ENCODE results near the gene APBB1IP. TPM values are rescaled to one million over a fixed set of nuclear protein-coding genes. Genes with fewer than 3 reads are reported as not detected.
A peak's percentile ranks its signal among the peaks of the same experiment; 100 is the strongest.
"Not testable (repeated sequence)": the region's sequence is repeated elsewhere in the genome, so short reads cannot be mapped to it uniquely, and the experiment has no call there.

Gene APBB1IP
- polyA plus RNA-seq, 2 of the 4 experiments (the other 2 are of a cell fraction): 0.96 to 9.2 TPM

DNA sequence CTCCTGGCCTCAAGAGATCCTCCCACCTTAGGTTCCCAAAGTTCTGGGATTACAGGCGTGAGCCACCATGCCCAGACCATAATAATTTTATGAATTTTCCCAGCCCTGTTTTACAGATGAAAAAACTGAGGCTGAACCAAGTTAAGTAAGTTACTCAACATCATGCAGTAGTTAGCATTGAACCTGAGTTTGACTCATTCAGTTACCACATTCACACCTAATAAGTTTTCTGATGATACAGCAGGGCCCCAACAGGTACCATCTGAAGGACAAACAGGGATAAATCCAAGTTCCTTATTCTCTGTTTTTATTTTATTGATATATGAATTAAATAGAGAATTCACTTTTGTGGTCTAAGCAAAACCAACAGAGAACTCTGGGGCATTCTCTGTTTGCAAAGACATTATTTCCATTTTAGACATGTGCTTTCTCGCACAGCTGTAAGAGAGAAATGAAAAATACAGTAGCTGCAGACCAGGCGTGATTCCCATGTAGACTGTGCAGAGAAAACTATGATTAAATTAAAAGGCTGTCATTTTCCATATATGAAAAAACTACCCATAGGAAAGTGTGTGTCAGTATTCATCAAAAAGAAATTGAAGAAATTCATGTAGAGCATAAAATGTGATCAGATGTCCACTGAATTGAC, 26.6 kb downstream of the APBB1IP start:
- no peak for TF ChIP-seq HDAC2 (IDR thresholded peaks at IDR 0.05)
- TF ChIP-seq CBX2 (IDR thresholded peaks at IDR 0.05; ENCODE audit: borderline replicate concordance, low read depth): no peak
- no peak for TF ChIP-seq RARB (CRISPR knock-in tag; IDR thresholded peaks at IDR 0.05)
- Histone ChIP-seq H3K4me3 (no peak overlapping the region), H3K27ac (peak overlapping the region in 1 of 2 experiments; percentile 39; a peak in 2 of 6 replicates), H3K9me3 (peaks cover 3% of the 10 kb centered on the region; the same call in 1 of the 3 replicates), H3K4me2 (no peak overlapping the region), H3K4me1 (peaks cover 23% of the 10 kb centered on the region)
- 75% methylated on average over 3 of the region's 3 CpGs for WGBS (ENCODE audit: missing lambda C conversion rate)
- POLR2A ChIA-PET: no interaction called here
- ATAC-seq: no peak
- FAIRE-seq: no peak
- no peak for DNase-seq (ENCODE audit: low read depth in 1 of 2, low spot score in 1 of 2)
- CTCF ChIA-PET: interaction anchor here (1.9 kb wide), 1 partner anchor 130 kb away, joined by 5 read pairs; no protein-coding TSS in a partner anchor

DNA sequence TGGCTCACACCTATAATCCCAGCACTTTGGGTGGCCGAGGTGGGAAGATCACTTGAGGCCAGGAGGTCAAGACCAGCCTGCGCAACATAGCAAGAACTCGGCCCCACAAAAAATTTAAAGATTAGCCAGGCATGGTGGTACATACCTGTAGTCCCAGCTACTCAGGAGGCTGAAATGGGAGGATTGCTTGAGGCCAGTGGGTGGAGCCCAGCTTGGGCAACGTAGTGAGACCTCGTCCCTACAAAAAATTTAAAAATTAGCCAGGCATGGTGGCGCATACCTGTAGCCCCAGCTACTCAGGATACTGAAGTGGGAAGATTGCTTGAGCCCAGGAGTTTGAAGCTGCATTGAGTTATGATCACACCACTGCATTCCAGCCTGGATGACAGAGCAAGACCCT, 28.4 kb downstream of the APBB1IP start:
- FAIRE-seq; H3K4me2 ChIP-seq; H3K9me3 ChIP-seq; H3K4me3 ChIP-seq; POLR2A ChIA-PET; ATAC-seq; DNase-seq (ENCODE audit: low read depth in 1 of 2, low spot score in 1 of 2): not testable (repeated sequence)
- CTCF ChIA-PET: interaction anchor here (0.6 to 1.9 kb wide), 2 partner anchors 131 to 163 kb away, joined by 4 to 5 read pairs; no protein-coding TSS in a partner anchor
- peaks cover 23% of the 10 kb centered on the region for H3K4me1 ChIP-seq
- 80% methylated on average over 6 of the region's 6 CpGs for WGBS (ENCODE audit: missing lambda C conversion rate)
- H3K27ac ChIP-seq: peak overlapping the region in 1 of 2 experiments; percentile 83; a peak in 3 of 6 replicates

DNA sequence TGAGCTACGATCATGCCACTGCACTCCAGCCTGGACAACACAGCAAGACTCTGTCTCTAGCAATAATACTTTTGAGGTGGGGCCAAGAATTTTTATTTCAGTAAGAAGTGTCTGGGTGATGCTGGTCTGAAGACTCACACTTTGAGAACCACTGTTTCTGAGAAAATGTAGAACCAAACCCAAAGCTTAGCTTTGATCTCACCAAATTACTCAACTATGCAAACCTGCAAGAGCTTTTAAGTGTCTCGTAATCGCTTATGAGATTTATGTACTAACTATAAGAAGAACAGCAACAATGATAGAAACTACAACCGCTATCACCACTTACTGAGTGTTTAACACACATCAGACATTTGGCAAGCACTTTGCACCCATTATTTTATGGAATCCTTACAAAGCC, 29.5 kb downstream of the APBB1IP start:
- Histone ChIP-seq H3K9me3 (peaks cover 3% of the 10 kb centered on the region; the same call in 1 of the 3 replicates), H3K4me3 (no peak overlapping the region), H3K4me1 (peaks cover 19% of the 10 kb centered on the region), H3K4me2 (peak overlapping the region; percentile 64; the same call in 2 of the 3 replicates), H3K27ac (peak overlapping the region; percentile 56 to 83)
- ChIA-PET CTCF (interaction anchor here (0.5 to 1.0 kb wide), 5 partner anchors 33 to 156 kb away, joined by 3 to 4 read pairs (median 3); no protein-coding TSS in a partner anchor), POLR2A (no interaction called here)
- FAIRE-seq (no peak), ATAC-seq (no peak), DNase-seq (ENCODE audit: low read depth in 1 of 2, low spot score in 1 of 2) (no peak)
- WGBS (ENCODE audit: missing lambda C conversion rate): 82% methylated on average over 4 of the region's 4 CpGs
- TF ChIP-seq FOSL2 (IDR thresholded peaks at IDR 0.05): no peak
- no peak for TF ChIP-seq FOSL2 (CRISPR knock-in tag; IDR thresholded peaks at IDR 0.05)
- no peak for TF ChIP-seq PHF8 (IDR thresholded peaks at IDR 0.05; ENCODE audit: borderline replicate concordance, low read depth)
- TF ChIP-seq CHD4 (IDR thresholded peaks at IDR 0.05; ENCODE audit: borderline replicate concordance): no peak
- no peak for TF ChIP-seq TP53 (CRISPR knock-in tag; IDR thresholded peaks at IDR 0.05)
- TF ChIP-seq, protein P1, sequence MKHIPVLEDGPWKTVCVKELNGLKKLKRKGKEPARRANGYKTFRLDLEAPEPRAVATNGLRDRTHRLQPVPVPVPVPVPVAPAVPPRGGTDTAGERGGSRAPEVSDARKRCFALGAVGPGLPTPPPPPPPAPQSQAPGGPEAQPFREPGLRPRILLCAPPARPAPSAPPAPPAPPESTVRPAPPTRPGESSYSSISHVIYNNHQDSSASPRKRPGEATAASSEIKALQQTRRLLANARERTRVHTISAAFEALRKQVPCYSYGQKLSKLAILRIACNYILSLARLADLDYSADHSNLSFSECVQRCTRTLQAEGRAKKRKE (CRISPR knock-in tag; IDR thresholded peaks at IDR 0.05; ENCODE audit: low read depth): no peak
- TF ChIP-seq MAFK (IDR thresholded peaks at IDR 0.05; ENCODE audit: partially characterized antibody): no peak
- TF ChIP-seq POLR2A (IDR thresholded peaks at IDR 0.05; ENCODE audit: low read length): no peak
- no peak for TF ChIP-seq TFCP2L1 (CRISPR knock-in tag; IDR thresholded peaks at IDR 0.05)
- TF ChIP-seq JUNB (IDR thresholded peaks at IDR 0.05): no peak
- TF ChIP-seq, protein P2, sequence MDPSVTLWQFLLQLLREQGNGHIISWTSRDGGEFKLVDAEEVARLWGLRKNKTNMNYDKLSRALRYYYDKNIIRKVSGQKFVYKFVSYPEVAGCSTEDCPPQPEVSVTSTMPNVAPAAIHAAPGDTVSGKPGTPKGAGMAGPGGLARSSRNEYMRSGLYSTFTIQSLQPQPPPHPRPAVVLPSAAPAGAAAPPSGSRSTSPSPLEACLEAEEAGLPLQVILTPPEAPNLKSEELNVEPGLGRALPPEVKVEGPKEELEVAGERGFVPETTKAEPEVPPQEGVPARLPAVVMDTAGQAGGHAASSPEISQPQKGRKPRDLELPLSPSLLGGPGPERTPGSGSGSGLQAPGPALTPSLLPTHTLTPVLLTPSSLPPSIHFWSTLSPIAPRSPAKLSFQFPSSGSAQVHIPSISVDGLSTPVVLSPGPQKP (IDR thresholded peaks at IDR 0.05; ENCODE audit: low read depth, low read length): no peak
- TF ChIP-seq, protein P3, sequence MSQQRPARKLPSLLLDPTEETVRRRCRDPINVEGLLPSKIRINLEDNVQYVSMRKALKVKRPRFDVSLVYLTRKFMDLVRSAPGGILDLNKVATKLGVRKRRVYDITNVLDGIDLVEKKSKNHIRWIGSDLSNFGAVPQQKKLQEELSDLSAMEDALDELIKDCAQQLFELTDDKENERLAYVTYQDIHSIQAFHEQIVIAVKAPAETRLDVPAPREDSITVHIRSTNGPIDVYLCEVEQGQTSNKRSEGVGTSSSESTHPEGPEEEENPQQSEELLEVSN (IDR thresholded peaks at IDR 0.05; ENCODE audit: borderline replicate concordance, low read depth): no peak
- TF ChIP-seq ZNF302 (CRISPR knock-in tag; IDR thresholded peaks at IDR 0.05): no peak
- no peak for TF ChIP-seq EHMT2 (IDR thresholded peaks at IDR 0.05; ENCODE audit: low read depth)
- no peak for TF ChIP-seq HEYL (CRISPR knock-in tag; IDR thresholded peaks at IDR 0.05)
- no peak for TF ChIP-seq CBX8 (IDR thresholded peaks at IDR 0.05)
- no peak for TF ChIP-seq SMC3 (IDR thresholded peaks at IDR 0.05)

All from A549 (cell line).